Right lung (tissue), 5 donors: ENCODE data around the gene CYTH3. TPM values are rescaled to one million over a fixed set of nuclear protein-coding genes. Genes with fewer than 3 reads are reported as not detected.

Experiments used
- polyA plus RNA-seq, 5 donors: library from polyadenylated mRNA; unstranded; fragments of 120-200 nt; gene quantifications; one replicate each; pipeline versions ENCODE4 v1.2.1 to v1.2.3, GENCODE V29; 2013; ENCODE audit warnings: inconsistent platforms in 1 of 5, low replicate concordance in 1 of 5; ENCODE audit not compliant: insufficient read length in 5 of 5, insufficient read depth in 1 of 5

CYTH3 gene
- polyA plus RNA-seq, 5 donors: 20.3 to 28.5 (median 27.5) TPM

Other genes starting within 250 kb of the CYTH3 start
- 1 to 10 TPM; 2.0 to 3.1 (median 2.5) TPM for gene ANKRD61, start 241.2 kb downstream of the CYTH3 start, polyA plus RNA-seq
- gene EIF2AK1, start 213.4 kb downstream of the CYTH3 start, polyA plus RNA-seq: 100 to 1,000 TPM in 2 of 5 donors, 10 to 100 TPM in 3; 87.8 to 117 (median 94.9) TPM
- 10 to 100 TPM; 12.0 to 15.3 (median 13.6) TPM for gene USP42, start 167.7 kb downstream of the CYTH3 start, polyA plus RNA-seq
- gene FAM220A, start 76.3 kb upstream of the CYTH3 start, polyA plus RNA-seq: 10 to 100 TPM; 17.4 to 20.3 (median 19.0) TPM
- 100 to 1,000 TPM; 252 to 282 (median 275) TPM for gene RAC1, start 101.9 kb upstream of the CYTH3 start, polyA plus RNA-seq
- 10 to 100 TPM; 14.6 to 19.4 (median 15.2) TPM for gene DAGLB, start 175.3 kb upstream of the CYTH3 start, polyA plus RNA-seq
- gene KDELR2, start 211.5 kb upstream of the CYTH3 start, polyA plus RNA-seq: 100 to 1,000 TPM; 146 to 190 (median 155) TPM